Mucosa of descending colon (tissue), 3 donors: ENCODE results near the gene ANKRD33B. TPM values are rescaled to one million over a fixed set of nuclear protein-coding genes. Genes with fewer than 3 reads are reported as not detected.

ENCODE experiments used
- ATAC-seq: fragments of 200-7000 bp; cut with Tn5 transposase; one replicate; pipeline ENCODE4 v1.9.1; 2020; ENCODE audit warnings: mild to moderate bottlenecking, moderate library complexity
- DNase-seq, 3 donors: peaks; one replicate each; pipeline ENCODE4 v3.0.0-alpha.2; 2020
- H3K36me3 ChIP-seq: fragments of 200-600 bp; one replicate; pipeline ENCODE4 v1.8.0; 2021; ENCODE audit warnings: low read depth, mild to moderate bottlenecking
- H3K4me1 ChIP-seq: fragments of 200-600 bp; one replicate; pipeline ENCODE4 v1.8.0; 2021; ENCODE audit warnings: low read depth, mild to moderate bottlenecking
- H3K4me3 ChIP-seq: fragments of 200-600 bp; one replicate; pipeline ENCODE4 v1.8.0; 2021; ENCODE audit warnings: mild to moderate bottlenecking
- H3K9me3 ChIP-seq: fragments of 200-600 bp; one replicate; pipeline ENCODE4 v1.8.0; 2021; ENCODE audit warnings: mild to moderate bottlenecking
- intact Hi-C, 2 donors: fragments of 100-400 bp; cut with DNase I in 1 of 2; cut with micrococcal nuclease in 1 of 2; formaldehyde crosslinking; loops; one replicate each; pipeline versions ENCODE4 v1.11.0 to v1.11.1; 2022; cut with DNase I, micrococcal nuclease
- total RNA-seq, 3 donors: library from RNA; stranded (reverse); fragmentation: NEBNext Ultra II Directional in 2 of 3; extraction: Animal tissue kit (Norgen Biotek cat#: 25700) in 2 of 3; gene quantifications; one replicate each; pipeline versions ENCODE4 v1.2.1 to v1.2.4, GENCODE V29; 2021 to 2023
- TF ChIP-seq, protein P1 (sequence below): fragments of 200-600 bp; IDR thresholded peaks from one replicate; pipeline ENCODE4 v1.8.0; 2022; ENCODE audit warnings: antibody characterized with exemption, mild to moderate bottlenecking
- donor health status: DM: no; HTN: no; CAD: no; lungs with moderate emphysema.
- donor health status: DM: no; HTN: no; CAD: no.
- donor health status: DM: no; HTN: yes; CAD: no.

ANKRD33B gene
- total RNA-seq, 3 donors from 2014 or later, result 0.96 to 3.3 (median 1.7) TPM

DNA sequence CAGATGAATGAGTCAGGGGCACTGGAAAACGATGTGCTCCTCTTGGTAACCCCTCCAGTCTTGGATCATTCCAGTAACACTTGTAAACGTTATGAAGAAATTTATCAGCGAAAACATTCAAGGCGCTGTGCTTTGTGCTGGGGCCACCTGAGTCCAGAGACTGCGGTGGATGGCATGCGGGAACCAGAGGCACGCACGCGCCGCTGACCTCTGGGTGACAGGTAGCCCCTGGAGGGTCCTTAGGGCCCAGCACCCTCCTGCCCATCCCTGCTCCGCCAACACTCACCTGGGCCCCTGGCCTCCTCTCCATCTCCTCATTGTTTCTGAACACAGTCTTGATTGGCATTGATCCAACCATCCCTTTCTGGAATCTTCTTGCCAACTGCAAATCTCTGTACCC lies 110.2 kb downstream of the ANKRD33B start:
- Histone ChIP-seq H3K9me3 (no peaks in the 10 kb centered on the region), H3K4me1 (no peaks in the 10 kb centered on the region), H3K4me3 (no peak overlapping the region), H3K36me3 (no peaks in the 10 kb centered on the region)
- TF ChIP-seq, protein P1, sequence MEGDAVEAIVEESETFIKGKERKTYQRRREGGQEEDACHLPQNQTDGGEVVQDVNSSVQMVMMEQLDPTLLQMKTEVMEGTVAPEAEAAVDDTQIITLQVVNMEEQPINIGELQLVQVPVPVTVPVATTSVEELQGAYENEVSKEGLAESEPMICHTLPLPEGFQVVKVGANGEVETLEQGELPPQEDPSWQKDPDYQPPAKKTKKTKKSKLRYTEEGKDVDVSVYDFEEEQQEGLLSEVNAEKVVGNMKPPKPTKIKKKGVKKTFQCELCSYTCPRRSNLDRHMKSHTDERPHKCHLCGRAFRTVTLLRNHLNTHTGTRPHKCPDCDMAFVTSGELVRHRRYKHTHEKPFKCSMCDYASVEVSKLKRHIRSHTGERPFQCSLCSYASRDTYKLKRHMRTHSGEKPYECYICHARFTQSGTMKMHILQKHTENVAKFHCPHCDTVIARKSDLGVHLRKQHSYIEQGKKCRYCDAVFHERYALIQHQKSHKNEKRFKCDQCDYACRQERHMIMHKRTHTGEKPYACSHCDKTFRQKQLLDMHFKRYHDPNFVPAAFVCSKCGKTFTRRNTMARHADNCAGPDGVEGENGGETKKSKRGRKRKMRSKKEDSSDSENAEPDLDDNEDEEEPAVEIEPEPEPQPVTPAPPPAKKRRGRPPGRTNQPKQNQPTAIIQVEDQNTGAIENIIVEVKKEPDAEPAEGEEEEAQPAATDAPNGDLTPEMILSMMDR, result no peak
- intact Hi-C loops, result no loop called here
- no peak for DNase-seq
- no peak for ATAC-seq

- ATAC-seq (no peak), DNase-seq (no peak)
- Histone ChIP-seq H3K9me3 (no peaks in the 10 kb centered on the region), H3K4me1 (no peaks in the 10 kb centered on the region), H3K4me3 (no peak overlapping the region), H3K36me3 (no peaks in the 10 kb centered on the region)
- intact Hi-C loops, result no loop called here
- TF ChIP-seq, protein P1, result no peak
Observed at GRCh38 chr5:10674582-10674981, 110.7 kb downstream of the ANKRD33B start.

DNA sequence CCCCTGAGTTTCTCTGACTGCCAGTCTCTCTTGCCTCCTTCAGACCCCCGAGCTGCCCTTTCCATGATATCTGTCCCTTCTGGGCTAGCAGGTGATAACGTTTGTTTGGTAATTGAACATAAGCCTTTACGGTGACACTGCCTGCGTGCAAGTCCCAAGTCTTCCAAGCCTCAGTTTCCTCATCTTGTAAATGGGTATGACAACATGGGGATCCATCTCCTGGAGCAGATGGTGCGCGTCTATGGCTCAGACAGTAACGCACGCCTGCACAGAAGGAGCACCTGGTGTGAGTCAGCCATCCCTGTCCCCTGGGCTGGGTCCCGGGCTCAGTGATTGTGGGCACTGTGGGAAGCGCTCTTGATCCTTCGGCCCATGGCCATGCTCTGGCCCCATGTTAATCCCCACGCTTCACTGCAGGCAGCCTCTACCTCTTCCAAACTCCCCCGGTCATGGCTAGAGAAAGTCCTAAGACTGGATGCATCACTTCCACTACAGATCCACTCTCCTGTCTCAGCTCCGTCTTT lies 111.4 kb downstream of the ANKRD33B start:
- H3K9me3 ChIP-seq, result no peaks in the 10 kb centered on the region
- no peak overlapping the region for H3K4me3 ChIP-seq
- DNase-seq, result no peak
- TF ChIP-seq, protein P1, result no peak
- intact Hi-C loops, result no loop called here
- ATAC-seq, result peak; percentile 12
- H3K4me1 ChIP-seq, result no peaks in the 10 kb centered on the region
- no peaks in the 10 kb centered on the region for H3K36me3 ChIP-seq

DNA sequence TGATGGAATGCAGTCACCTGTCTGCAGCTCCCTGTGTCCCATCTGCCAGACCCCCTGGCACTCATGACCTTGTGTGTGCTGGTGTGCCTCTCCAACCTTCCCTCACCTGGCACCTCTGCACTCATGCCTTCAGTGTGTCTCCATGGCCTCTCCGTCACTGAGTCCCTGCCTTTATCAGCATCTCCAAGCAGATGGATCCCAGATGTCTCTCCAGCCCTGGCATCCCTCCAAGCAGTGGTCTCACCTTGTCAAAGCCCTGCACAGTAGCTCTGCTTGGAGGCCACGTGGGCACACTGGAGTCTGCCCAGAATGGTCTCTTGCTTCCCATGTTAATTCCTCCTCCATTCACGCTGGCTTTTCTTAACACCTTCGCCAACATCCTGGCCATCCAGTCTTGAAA lies 112.4 kb downstream of the ANKRD33B start:
- ATAC-seq, result peak; percentile 14
- H3K4me3 ChIP-seq, result no peak overlapping the region
- DNase-seq, result no peak
- intact Hi-C loops, result no loop called here
- H3K36me3 ChIP-seq, result no peaks in the 10 kb centered on the region
- TF ChIP-seq, protein P1, result no peak
- H3K9me3 ChIP-seq, result no peaks in the 10 kb centered on the region
- H3K4me1 ChIP-seq, result no peaks in the 10 kb centered on the region

DNA sequence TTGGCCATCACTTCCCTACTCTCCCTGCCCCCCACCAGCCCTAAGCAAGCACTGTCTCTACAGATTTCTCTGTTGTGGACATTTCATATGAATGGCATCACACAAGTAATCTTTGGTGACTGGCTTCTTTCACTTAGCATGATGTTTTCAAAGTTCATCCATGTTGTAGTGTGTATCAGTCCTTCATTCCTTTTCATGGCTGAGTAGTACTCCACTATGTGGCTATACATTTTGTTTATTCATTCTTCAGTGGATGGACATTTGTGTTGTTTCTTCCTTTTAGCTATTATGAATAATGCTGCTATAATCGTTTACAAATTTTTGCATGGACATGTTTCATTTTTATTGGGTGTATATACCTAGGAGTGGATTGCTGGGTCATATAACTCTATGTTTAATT lies 113.1 kb downstream of the ANKRD33B start:
- no peak for DNase-seq
- Histone ChIP-seq H3K4me3 (no peak overlapping the region), H3K36me3 (no peaks in the 10 kb centered on the region), H3K4me1 (no peaks in the 10 kb centered on the region), H3K9me3 (no peaks in the 10 kb centered on the region)
- ATAC-seq, result no peak
- TF ChIP-seq, protein P1, result no peak
- intact Hi-C loops, result no loop called here

- H3K9me3 ChIP-seq, result no peaks in the 10 kb centered on the region
- DNase-seq (no peak), ATAC-seq (no peak)
- no peak overlapping the region for H3K4me3 ChIP-seq
- TF ChIP-seq, protein P1, result no peak
- H3K4me1 ChIP-seq, result no peaks in the 10 kb centered on the region
- intact Hi-C loops, result no loop called here
- no peaks in the 10 kb centered on the region for H3K36me3 ChIP-seq
Observed at GRCh38 chr5:10677533-10677932, 113.7 kb downstream of the ANKRD33B start.
